ENCODE results near the gene CTSL.

GRCh38 chr9:87684627-87685219, 41.2 kb upstream of the CTSL start:
- TF ChIP-seq POLR2A (IDR thresholded peaks at IDR 0.05), result no peak
- TF ChIP-seq CTCF (IDR thresholded peaks at IDR 0.05), result peak; percentile 52 to 82 (median 54)
